Prostate gland (tissue), 2 donors: ENCODE measurements around the gene GPR52. TPM values are rescaled to one million over a fixed set of nuclear protein-coding genes. Genes with fewer than 3 reads are reported as not detected.

Source experiments
- DNase-seq: peaks from one replicate; pipeline ENCODE4 v3.0.0-alpha.2; 2019; ENCODE audit warnings: low spot score
- H3K27ac ChIP-seq, 2 donors: fragments of 200-600 bp; sonication (generic); 2 replicates each; pipeline ENCODE4 v1.5.1; 2017 to 2019
- H3K27me3 ChIP-seq: fragments of 200-600 bp; sonication (generic); replicated peaks from 2 replicates; pipeline ENCODE4 v1.5.1; 2019; ENCODE audit not compliant: insufficient read depth
- H3K36me3 ChIP-seq, 2 donors: fragments of 200-600 bp; sonication (generic); 1 replicate in 1 of 2; 2 replicates in 1 of 2; pipeline versions ENCODE4 v1.5.1 to v1.8.1; 2017 to 2019
- H3K4me1 ChIP-seq: fragments of 200-600 bp; sonication (generic); replicated peaks from 2 replicates; pipeline ENCODE4 v1.5.1; 2019
- H3K4me3 ChIP-seq, 2 donors: fragments of 200-600 bp; sonication (generic); 2 replicates each; pipeline ENCODE4 v1.5.1; 2017 to 2019
- H3K9me3 ChIP-seq: fragments of 200-600 bp; sonication (generic); 2 replicates; pipeline ENCODE4 v1.5.1; 2017
- POLR2A ChIP-seq: fragments of 450-650 bp; IDR thresholded peaks from one replicate; pipeline ENCODE4 v1.6.1; 2016; ENCODE audit warnings: antibody characterized with exemption, mild to moderate bottlenecking
- POLR2AphosphoS5 ChIP-seq: sonication (generic); formaldehyde crosslinking; IDR thresholded peaks from one replicate; pipeline ENCODE4 v1.6.1; 2017; ENCODE audit warnings: antibody characterized with exemption
- WGBS: methylation state at CpG from one replicate; pipeline ENCODE4 v1.1.5; 2018; 5-methylcytosine and 5-hydroxymethylcytosine counted together
- intact Hi-C: fragments of 100-400 bp; cut with DNase I; formaldehyde crosslinking; loops from one replicate; pipeline ENCODE4 v1.14.2; 2022
- total RNA-seq, 2 donors: library from RNA; depleted of rRNA; stranded (reverse); fragments of >200 nt; gene quantifications; one replicate each; pipeline ENCODE4 v1.1.0, GENCODE V29; 2016
- TF ChIP-seq, protein P1 (sequence below), 4 experiments: fragments of 200-600 bp in 2 of 4; fragments of 450-650 bp in 2 of 4; sonication (generic) in 2 of 4; IDR thresholded peaks; 1 replicate in 3 of 4; 2 replicates in 1 of 4; pipeline ENCODE4 v1.5.1; 2016 to 2019; ENCODE audit warnings: antibody characterized with exemption in 4 of 4, mild to moderate bottlenecking in 2 of 4, moderate library complexity in 2 of 4

Gene GPR52
- total RNA-seq, 2 donors from 2014 or later, result 0.18 to 6.0 TPM

DNA sequence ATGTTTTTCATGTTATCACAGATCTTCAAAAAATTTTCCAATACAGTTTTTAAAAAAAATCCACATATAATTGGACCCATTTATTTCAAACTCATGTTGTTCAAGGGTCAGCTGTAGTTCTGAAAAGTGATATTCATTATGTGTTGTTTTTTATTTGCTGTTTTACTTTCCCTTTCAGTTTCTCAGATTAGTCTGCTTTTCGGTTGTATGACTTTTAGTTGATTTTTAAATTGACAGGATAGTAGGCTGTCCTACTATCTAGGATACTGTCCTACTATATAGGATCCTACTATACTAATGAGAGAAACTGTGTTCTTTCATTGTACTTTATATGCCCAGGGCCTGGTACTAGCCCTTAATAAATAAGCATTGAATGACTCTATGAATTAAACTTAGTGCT, 33.6 kb upstream of the GPR52 start:
- TF ChIP-seq POLR2AphosphoS5, result no peak
- TF ChIP-seq, protein P1, sequence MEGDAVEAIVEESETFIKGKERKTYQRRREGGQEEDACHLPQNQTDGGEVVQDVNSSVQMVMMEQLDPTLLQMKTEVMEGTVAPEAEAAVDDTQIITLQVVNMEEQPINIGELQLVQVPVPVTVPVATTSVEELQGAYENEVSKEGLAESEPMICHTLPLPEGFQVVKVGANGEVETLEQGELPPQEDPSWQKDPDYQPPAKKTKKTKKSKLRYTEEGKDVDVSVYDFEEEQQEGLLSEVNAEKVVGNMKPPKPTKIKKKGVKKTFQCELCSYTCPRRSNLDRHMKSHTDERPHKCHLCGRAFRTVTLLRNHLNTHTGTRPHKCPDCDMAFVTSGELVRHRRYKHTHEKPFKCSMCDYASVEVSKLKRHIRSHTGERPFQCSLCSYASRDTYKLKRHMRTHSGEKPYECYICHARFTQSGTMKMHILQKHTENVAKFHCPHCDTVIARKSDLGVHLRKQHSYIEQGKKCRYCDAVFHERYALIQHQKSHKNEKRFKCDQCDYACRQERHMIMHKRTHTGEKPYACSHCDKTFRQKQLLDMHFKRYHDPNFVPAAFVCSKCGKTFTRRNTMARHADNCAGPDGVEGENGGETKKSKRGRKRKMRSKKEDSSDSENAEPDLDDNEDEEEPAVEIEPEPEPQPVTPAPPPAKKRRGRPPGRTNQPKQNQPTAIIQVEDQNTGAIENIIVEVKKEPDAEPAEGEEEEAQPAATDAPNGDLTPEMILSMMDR (IDR thresholded peaks at IDR 0.05), result no peak
- no peak for TF ChIP-seq POLR2A
- Histone ChIP-seq H3K27me3 (no peaks in the 10 kb centered on the region), H3K27ac (no peak overlapping the region), H3K36me3 (no peaks in the 10 kb centered on the region), H3K9me3 (no peaks in the 10 kb centered on the region), H3K4me3 (no peak overlapping the region), H3K4me1 (no peaks in the 10 kb centered on the region)
- intact Hi-C loops, result no loop called here
- no peak for DNase-seq
- 84% methylated on average over 1 of the region's 1 CpG for WGBS

DNA sequence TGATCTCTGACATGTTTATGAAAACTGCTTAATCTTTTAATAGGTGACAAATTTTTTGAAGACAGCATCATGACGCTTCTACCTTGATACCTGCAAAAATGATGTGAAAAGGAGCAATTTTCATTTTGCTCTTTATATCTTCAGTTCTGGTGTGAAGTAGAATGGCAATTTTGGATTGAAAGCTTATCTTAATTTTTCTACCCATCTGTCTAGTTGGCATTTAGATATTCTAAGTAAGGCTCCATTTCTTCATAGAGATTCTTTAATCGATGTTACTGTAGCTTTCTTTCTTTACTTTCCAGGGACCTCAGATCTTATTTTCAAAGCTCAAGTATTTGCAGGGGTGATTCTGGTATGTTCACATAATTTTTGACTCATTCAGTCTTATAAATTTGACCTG, 32.3 kb upstream of the GPR52 start:
- no peaks in the 10 kb centered on the region for H3K27me3 ChIP-seq
- TF ChIP-seq, protein P1 (IDR thresholded peaks at IDR 0.05), result no peak
- TF ChIP-seq POLR2A (no peak), POLR2AphosphoS5 (no peak)
- H3K9me3 ChIP-seq, result no peaks in the 10 kb centered on the region
- DNase-seq, result no peak
- no peak overlapping the region for H3K27ac ChIP-seq
- 100% methylated on average over 2 of the region's 2 CpGs for WGBS
- intact Hi-C loops, result no loop called here
- no peak overlapping the region for H3K4me3 ChIP-seq
- no peaks in the 10 kb centered on the region for H3K36me3 ChIP-seq
- no peaks in the 10 kb centered on the region for H3K4me1 ChIP-seq

DNA sequence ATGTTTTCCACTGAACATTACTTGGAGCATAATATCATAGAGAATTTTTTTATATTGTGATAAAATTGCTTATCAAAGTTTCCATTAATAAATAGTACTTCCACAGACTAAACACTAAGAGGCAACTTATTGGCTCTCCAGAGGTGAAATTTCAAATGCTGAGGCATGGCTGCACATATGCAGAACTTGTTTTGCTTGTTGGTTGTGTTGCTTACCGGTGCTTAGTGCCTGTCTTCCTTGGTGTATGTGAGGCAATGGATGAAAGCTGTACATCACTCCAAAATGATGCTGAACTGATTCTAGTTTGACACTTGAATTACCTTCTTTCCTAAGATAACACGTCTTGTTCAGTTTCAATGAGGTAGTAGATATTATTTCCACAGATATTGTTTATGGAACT, 29.8 kb upstream of the GPR52 start:
- Histone ChIP-seq H3K9me3 (no peaks in the 10 kb centered on the region), H3K4me3 (no peak overlapping the region), H3K27me3 (no peaks in the 10 kb centered on the region), H3K27ac (no peak overlapping the region), H3K4me1 (no peaks in the 10 kb centered on the region), H3K36me3 (no peaks in the 10 kb centered on the region)
- no peak for DNase-seq
- no peak for TF ChIP-seq POLR2A
- TF ChIP-seq, protein P1 (IDR thresholded peaks at IDR 0.05), result no peak
- TF ChIP-seq POLR2AphosphoS5, result no peak
- WGBS, result 73% methylated on average over 2 of the region's 2 CpGs
- intact Hi-C loops, result no loop called here

DNA sequence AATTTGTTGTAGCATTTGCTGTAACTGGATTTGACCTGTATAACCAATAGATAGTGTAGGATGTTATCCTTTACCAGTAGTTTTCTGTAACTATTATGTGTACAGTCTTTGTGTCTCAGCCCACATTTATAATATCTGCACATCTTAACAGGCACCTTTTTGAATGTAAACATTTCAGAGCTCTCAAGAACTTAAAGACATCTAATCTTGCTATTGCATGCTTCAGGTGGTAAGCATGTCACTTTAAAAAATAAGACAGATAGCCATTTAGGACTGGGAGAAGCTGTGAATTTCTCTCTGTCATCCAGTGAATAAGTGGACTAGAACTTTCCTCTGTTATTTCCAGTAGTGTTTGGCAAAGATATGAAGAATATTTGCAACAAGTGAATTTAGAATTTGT, 22.6 kb upstream of the GPR52 start:
- Histone ChIP-seq H3K4me3 (no peak overlapping the region), H3K4me1 (no peaks in the 10 kb centered on the region), H3K36me3 (no peaks in the 10 kb centered on the region), H3K27ac (no peak overlapping the region), H3K9me3 (no peaks in the 10 kb centered on the region), H3K27me3 (no peaks in the 10 kb centered on the region)
- intact Hi-C loops, result no loop called here
- TF ChIP-seq POLR2AphosphoS5, result no peak
- TF ChIP-seq, protein P1 (IDR thresholded peaks at IDR 0.05), result no peak
- no peak for TF ChIP-seq POLR2A
- DNase-seq, result no peak

DNA sequence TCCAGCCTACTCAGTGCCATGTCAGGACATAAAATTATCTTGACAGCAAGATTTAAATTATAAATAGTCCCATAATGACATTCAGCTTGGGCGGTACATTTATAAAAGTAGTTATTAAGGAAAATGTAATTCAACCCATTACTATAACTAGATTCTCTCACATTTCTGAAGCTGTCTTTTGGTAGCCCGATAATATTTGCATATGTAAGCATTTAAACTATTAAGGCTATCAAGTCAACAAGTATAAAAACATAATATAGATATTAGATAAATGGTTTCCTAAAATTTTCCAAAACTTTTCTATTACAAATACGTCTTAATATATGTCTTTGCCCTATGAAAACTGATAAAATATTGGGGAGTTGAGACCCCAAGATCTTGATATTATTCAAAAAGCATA, 21.6 kb upstream of the GPR52 start:
- Histone ChIP-seq H3K4me1 (no peaks in the 10 kb centered on the region), H3K4me3 (no peak overlapping the region), H3K27ac (no peak overlapping the region), H3K36me3 (no peaks in the 10 kb centered on the region), H3K27me3 (no peaks in the 10 kb centered on the region), H3K9me3 (no peaks in the 10 kb centered on the region)
- intact Hi-C loops, result no loop called here
- DNase-seq, result no peak
- TF ChIP-seq POLR2AphosphoS5 (no peak), POLR2A (no peak)
- TF ChIP-seq, protein P1 (IDR thresholded peaks at IDR 0.05), result no peak
- 78% methylated on average over 3 of the region's 3 CpGs for WGBS
